ENCODE results near the gene SAT2.
"Not testable (repeated sequence)": the region's sequence is repeated elsewhere in the genome, so short reads cannot be mapped to it uniquely, and the experiment has no call there.

SAT2 gene

DNA sequence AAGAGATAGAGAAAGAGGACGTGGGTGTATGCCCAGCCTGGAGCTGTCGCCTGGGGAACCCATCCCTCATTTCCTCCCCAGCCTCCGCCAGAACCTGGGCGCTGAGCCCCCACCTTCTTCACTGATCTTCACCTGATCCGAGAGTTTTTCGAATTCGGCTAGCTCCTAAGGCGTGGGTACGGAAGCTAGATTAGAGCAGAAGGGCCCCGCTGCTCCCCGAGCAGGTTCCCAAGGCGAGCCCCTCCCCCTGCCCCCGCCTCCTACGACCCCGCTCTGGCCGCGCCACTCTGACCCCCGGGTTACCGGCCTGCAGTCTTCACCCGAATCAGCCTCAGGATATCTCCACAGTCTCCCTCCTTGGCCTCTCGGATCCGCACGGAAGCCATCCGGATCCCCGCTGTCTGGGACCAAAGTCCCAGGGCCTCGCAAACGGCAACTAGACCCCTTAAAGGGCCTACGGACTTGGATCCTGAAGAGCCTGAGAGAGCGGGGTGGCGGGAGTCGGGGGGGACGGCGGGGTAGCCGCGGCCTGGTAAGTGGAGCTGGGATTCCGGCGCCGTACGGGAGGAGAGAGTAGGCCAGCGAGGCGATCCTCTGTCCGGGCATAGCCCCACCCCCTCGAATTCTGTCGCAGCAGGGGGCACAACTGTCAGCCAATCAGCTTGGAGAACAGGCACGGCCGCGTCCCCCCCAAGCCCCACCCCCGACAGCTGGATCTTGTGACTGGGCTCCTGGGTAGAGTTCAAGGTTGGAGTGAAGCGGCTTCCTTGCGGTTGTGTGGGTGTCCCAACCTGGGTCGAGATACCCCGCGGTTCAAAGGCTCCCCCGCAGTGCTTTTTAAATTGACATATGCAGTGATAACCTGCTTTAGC lies at the start of gene SAT2:
SAT2 (minus strand) TSS at position 572 of the 872 bp plus-strand sequence; CDS start at position 386, 186 bp downstream.
- peak; percentile 87 for DNase-seq

DNA sequence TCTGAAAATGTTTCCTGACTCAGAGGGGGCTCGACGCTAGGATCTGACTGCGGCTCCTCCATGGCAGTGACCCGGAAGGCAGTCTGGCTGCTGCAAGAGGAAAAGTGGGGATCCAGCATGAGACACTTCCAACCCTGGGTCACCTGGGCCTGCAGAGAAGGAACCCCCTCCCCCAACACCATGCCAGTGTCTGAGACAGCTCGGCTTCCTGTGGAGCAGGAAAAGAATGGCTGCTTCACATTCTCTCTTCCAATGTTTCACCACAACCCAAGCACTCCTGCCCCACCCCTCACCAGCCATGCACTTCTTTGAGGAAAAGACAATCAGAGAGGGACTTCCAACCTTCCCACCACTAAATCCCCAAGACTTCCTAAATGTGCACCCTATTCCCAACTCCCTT lies 48.9 kb upstream of the SAT2 start:
- DNase-seq, result no peak

DNA sequence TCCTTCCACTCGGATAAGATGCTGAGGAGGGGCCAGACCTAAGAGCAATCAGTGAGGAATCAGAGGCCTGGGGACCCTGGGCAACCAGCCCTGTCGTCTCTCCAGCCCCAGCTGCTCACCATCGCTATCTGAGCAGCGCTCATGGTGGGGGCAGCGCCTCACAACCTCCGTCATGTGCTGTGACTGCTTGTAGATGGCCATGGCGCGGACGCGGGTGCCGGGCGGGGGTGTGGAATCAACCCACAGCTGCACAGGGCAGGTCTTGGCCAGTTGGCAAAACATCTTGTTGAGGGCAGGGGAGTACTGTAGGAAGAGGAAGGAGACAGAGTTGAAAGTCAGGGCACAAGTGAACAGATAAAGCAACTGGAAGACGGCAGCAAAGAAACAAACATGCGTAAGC lies 47.3 kb upstream of the SAT2 start:
- DNase-seq, result no peak

DNA sequence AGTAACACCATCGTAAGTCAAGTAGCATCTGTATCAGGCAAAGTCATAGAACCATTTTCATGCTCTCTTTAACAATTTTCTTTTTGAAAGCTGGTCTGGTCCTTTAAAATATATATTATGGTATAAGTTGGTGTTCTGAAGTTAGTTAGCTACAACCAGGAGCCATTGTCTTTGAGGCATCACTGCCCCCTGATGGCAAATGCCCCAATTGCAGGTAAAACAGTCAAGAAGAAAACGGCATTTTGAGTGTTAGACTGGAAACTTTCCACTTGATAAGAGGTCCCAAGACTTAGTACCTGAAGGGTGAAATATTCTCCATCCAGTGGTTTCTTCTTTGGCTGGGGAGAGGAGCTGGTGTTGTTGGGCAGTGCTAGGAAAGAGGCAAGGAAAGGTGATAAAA lies 45.6 kb upstream of the SAT2 start:
- DNase-seq, result no peak

DNA sequence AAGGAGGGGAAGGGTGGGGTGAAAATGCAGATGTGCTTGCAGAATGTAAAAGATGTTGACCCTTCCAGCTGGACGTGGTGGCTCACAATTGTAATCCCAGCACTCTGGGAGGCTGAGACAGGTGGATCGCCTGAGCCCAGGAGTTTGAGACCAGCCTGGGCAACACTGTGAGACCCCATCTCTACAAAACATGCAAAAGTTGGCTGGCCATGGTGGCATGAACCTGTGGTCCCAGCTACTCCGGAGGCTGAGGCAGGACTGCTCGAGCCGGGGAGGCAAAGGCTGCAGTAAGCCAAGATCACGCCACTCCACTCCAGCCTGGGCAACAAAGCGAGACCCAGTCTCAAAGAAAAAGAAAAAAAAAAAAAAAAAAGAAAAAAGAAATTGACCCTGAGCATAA lies 40.9 kb upstream of the SAT2 start:
- no peak for DNase-seq

DNA sequence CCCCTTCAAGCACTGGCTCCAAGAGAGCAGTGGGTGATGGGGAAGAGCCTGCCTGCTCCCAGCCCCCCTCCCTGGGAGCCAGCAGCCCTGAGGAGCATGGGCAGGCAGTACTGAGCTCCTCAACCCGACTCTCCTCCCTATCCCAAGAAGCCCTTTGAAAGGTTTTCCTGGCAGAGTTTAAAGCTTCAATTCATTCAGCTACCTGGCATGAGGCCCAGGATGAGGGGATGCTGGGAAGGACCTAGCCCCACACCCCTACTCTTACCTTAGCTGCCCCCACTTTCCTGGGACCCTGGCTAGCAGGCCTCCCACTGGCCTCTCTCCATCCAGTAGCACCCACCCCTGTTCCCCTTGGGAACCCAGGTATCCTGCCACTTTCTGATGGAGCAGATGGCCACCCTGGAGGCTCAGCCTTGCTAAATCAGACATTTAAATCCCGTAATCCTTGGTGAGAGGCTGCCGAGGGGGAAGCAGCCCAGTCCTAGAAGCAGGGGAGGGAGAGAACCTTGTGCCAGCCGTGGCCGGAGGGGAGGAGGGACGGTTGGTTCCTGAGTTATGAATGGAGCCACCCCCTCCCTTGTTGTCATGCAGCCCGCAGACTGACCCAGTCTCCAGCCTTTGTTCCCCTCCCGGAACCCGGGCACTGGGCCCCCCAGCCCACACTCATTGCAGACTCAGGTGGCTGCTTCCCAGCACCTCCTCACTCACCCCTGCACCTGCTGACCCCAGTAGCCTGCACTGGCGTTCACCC lies 40.2 kb upstream of the SAT2 start:
- DNase-seq, result peak; percentile 22

DNA sequence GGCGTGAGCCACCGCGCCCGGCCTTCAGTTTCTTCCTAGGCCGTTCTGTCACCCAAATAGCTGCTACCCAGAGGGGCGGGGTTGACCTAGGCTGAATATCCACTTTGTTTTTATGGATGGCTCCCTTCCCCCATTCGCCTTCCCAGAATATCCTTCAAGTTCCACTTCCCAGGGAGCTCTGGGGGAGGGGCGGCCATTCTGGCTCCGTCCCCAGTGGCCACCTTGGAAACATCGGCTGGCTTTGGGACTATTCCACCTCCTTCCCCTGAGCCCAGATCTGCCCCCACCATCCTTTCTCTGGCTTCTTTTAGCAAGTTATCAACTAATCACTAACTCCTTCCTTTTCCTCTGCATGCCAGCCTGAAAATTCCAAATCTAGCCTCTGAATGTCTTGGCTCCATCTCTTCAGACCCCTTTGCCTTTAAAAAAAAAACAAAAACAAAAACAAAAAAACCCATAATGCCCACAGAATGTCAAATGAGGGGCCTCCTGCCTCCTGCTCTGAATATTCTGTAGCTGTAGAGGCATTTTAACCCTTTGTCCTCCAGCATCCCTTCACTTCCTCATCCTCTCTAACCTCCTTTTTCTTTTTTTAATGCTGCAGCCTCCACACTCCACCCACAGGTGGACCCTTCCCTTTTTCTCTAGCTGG lies 29.5 kb upstream of the SAT2 start:
- DNase-seq, result no peak

DNA sequence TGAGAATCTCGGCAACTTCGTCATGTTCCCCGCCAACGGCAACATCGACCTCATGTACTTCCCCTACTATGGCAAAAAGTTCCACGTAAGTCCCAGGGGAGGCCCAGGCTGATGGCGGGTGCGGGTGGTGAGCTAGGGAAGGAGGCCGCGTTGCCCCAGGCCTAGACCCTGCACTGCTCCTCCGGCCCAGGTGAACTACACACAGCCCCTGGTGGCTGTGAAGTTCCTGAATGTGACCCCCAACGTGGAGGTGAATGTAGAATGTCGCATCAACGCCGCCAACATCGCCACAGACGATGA lies 27.9 kb upstream of the SAT2 start:
- DNase-seq, result no peak

DNA sequence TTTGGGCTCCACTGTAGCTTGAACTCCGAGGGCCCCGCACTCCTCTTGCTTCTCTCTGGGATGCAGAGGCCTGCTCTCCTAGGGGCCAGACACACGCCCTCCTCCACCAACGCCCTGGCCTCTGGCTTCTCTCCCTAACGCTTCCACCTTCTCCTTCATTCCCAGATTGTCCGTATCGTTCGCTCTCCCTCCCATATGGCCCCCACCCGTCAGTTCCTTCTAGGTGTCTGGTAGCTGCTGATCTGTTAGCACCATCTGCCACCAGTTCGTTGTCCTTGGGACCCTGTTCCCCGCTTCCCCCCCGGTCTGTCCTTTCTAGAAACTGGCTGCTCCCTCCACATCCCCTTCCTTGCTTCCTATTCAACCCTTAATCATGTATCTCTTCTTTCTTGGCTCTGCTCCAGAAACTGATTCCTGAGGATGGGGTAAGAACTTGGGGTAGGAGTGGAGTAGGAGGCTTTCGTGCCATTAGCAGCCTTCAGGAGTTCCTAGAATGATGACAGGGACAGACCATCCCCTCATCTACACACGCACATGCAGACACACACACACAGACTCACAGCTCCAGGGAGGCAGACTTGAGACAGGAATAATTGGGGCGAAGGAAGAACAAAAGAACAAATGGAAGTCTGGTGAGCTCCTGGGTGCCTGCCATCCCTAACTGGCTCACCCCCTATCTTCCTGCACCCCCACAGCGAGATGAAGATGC lies 27.4 kb upstream of the SAT2 start:
- DNase-seq, result peak; percentile 16

DNA sequence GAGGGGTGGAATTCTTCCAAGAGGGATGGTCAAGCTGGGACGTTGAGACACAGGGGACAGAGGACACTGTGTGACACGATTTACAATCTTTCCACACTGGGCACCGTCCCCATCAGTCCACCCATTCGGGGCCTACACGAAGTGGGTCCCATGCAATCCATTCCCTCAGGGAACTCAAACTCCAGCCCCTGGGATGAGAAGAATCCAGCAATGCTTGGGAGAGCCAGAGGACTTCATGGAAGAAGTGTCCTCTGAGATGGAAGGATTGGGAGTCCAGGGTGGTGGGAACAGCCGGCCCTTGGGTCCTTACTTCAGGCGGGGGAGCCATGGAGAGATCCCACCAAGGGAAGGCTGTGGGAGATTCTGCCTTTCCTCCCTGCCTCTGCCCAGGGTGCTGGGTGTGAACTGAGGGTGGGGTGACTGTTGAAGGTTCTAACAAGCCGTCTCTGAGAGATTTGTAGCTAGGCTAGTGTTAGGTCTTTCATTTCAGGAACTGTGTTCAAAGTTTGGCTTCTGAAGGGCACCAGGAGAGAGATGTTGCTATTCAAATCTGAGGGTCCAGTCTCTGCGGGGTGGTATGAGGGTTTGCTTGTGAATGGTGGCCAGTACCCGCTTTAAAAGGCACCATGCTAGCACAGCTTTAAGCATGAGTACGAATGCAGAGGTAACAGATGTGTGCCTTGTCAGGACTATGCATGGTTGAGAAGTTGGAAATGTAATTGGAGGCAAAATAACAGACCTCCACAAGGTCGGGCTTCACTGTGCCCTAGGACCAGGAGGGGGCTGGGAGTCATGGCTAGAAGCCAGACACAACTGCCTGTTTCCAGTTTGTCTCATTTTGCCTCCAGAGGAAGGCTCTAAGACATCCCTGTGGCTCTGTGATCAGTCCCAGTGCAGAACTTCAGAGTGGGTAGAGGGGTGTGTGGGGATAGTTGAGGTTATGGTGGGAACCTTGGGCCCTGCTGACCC lies 25.1 kb upstream of the SAT2 start:
- DNase-seq, result no peak

DNA sequence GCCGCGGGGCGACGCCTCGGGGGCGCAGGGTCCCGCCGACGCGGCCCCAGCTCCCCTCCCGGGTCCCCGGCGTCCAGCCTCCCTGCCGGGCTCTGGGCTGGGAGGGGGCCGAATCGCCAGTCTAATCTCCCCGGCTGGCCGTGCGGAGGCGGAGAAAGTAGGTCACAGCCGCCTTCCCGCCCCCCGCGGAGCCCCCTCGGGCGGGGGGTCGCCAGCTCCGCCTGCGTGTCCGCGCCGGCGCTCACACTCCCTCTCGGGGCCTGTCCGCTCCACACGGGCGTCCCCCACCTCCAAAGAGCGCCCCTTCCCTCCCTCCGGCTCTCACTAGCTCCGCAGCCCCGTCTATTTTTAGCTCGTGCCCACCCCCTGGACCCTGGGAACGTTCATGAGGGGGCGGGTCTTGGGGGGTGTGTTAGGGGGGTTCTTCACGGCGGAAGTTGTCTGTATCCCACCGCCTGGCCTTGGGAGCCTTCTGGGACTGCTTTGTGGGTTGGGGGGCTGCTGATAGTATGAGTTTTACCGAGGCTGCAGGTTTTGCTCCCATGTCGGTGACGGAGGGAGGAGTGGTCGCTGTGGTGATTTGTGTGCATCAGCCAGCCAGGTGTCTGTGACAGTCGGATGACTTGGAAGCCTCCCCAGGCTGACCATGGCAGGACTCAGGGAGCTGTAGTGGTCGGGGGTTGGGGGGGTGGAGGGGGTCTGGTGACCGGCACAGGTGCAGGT lies 24.2 kb upstream of the SAT2 start:
- no peak for DNase-seq

DNA sequence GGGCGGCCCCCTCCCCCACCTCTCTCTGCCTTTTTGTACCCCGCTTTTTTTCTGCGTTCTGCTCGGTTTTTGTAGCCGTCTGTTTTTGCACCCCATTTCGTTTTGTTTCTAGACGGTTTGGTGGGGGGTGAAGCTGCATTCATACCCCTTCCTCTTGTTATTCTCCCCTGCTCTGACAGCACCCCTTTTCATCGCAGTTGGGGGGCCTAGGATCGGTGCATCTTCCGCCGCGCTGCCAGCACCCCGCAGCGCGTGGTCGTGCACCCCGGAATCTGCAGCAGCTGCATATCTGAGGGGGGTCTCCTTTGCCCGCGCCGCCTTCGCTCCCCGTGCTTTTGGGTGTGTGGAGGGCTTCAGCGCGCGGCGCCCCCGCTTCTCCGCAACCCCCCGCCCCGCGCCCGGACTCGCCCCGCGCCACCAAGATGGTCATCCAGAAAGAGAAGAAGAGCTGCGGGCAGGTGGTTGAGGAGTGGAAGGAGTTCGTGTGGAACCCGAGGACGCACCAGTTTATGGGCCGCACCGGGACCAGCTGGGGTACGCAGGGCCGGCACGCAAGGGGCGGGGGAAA lies 23.6 kb upstream of the SAT2 start:
- no peak for DNase-seq

DNA sequence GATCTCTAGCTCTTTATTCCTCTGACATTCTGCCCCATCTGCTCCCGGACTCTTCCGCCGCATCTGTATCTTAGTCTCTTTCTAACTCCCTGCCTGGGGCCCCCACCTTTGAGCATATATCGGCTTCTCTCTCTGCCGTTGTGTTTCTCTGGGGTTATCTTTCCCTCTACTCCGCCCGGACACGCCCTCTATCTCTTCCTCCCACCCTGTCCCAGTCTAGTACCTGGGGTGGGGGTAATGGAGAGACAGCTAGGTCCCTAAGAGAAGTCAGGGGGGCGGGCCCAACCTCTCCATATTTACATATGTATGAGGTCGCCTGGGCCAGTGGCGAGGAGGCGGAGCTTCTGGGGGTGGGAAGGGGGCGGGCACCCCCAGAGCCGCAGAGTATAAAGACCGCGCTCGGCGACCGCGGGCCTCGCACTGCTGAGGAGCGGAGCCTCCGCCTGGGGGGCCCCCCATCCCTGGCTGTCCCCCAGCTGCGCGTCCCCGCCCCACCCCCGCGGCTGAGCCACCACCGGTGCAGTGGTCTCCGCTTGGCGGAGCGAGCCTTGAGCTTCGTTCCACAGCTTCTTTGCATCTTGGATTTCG lies 23.0 kb upstream of the SAT2 start, which contains the start of gene ATP1B2:
ATP1B2 (plus strand) TSS at position 418 of the 588 bp plus-strand sequence. CDS start 593 bp downstream, outside the sequence.
- peak; percentile 86 for DNase-seq

DNA sequence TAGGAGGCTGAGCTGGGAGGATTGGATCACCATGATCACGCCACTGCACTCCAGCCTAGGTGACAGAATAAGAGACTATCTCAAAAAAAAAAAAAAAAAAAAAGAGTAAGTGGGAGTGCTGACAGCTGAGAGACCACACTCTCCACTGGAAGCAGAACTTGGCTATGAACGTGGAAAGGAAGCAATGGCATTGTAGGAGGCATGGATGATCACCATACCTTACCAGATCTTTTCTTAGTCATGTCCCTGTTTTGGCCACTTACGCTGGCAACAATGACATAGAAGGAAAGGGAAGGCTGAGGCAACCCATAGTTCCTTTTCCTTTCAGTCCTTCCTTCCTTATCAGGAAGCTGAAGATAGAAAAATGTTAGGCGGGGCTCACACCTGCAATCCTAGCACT lies 19.4 kb upstream of the SAT2 start:
- DNase-seq, result no peak

DNA sequence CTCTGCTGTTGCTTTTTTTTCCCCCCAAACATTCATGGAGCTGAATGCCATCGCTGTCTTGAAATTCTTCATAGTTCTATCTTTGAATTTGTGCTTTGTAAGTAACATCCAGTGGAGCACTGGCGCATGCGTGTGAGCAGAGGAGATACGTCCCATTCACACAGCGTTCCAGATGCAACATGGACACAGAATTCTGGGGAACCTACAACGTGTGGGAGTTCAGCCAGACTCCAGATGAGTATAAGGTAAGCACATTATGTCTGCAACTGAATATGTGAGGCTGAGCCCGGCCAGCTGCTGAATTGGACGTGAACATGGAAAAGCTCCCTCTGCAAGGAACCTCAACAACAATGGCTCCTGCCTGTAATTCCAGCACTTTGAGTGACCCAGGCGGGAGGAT lies 18.8 kb upstream of the SAT2 start:
- no peak for DNase-seq

DNA sequence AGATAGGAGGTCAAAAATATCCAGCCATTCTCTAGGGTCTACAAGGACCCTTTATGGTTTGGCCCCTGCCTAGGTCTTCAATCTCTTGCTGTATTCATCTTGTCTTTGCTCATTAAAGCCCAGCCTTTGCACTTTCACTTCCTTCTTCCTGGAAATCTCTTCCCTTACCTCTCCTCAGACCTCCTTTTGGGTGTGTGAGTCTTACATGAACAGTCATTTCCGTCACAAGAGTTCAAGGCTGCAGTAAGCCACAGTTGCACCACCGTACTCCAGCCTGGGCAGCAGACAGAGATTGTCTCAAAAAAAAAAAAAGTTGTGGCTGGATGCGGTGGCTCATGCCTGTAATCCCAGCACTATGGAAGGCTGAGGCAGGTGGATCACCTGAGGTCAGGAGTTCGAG lies 17.2 kb upstream of the SAT2 start:
- DNase-seq, result no peak

DNA sequence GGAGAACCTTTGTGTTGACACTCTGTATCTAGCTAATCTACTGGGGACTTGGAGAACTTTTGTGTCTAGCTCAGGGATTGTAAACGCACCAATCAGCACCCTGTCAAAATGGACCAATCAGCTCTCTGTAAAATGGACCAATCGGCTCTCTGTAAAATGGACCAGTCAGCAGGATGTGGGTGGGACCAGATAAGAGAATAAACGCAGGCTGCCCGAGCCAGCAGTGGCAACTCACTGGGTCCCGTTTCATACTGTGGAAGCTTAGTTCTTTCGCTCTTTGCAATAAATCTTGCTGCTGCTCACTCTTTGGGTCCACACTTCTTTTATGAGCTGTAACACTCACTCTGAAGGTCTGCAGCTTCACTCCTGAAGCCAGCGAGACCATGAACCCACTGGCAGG lies 14.0 kb upstream of the SAT2 start:
- not testable (repeated sequence) for DNase-seq

DNA sequence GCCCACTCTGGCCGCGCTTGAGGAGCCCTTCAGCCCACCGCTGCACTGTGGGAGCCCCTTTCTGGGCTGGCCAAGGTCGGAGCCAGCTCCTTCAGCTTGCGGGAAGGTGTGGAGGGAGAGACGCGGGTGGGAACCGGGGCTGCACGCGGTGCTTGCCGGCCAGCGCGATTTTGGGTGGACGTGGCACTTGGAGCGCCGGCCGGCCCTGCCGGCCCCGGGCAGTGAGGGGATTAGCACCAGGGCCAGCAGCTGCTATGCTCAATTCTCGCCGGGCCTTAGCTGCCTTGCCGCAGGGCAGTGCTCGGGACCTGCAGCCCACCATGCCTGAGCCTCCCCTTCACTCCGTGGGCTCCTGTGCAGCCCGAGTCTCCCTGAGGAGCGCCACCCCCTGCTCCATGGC lies 13.2 kb upstream of the SAT2 start:
- DNase-seq, result no peak

DNA sequence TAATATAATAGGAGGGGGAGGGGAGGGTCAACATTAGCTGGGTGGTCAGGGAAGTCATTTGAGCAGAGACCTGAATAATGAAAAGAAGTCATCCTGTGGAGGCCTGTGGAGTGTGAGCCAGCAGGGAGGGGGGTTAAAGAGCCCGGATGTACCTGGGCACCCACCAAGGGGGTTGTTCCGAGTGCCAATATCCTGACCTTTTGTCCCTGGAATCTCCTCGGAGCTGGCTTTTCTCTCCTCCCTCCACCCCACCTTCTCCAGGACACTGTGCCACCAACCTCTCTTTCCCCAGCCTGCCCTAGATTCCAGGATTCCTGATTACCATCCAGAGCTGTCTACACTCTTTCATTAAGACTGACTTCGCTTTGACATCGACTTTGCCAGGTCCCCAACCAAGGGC lies 8.5 kb upstream of the SAT2 start:
- DNase-seq, result no peak

DNA sequence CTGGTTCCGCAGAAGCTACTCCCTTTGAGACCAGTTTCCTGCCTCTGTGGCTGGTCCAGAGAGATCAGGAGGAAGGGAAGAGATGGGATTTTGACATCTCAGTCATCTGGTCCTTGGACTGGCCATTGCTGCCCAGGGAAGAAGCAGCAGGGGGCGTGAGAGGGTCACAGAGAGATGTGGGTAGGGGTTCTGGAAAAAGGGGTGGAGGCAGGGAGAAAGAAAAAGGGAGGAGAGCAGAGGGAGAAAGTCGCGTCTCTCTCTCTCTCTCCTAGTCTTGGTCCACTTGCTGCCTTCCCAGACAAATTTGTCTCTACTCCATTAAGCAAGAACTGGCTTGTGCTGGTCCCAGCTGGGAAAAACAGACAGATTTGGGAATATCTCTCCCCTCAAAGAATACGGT lies 6.8 kb upstream of the SAT2 start:
- no peak for DNase-seq

DNA sequence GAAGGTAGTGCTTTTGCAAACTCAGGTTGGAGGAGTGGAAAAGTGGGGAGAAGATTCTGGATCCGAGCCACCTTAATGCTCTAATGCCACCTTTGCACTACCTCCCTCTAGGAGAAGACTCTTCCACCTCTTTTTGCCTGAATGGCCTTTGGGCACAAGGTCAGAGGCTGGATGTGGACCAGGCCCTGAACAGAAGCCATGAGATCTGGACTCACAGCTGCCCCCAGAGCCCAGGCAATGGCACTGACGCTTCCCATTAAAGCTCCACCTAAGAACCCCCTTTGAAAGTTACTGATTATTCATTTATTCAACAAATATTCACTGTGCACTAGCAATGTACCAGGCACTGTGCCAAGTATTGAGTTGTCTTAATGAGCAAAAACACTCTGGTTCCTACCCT lies 5.5 kb upstream of the SAT2 start:
- no peak for DNase-seq
